ENCODE data around the gene SVIL. TPM values are rescaled to one million over a fixed set of nuclear protein-coding genes. Genes with fewer than 3 reads are reported as not detected.
A peak's percentile ranks its signal among the peaks of the same experiment; 100 is the strongest.

The SVIL gene
- total RNA-seq, 1 donor from 2014 or later: 302 TPM

DNA sequence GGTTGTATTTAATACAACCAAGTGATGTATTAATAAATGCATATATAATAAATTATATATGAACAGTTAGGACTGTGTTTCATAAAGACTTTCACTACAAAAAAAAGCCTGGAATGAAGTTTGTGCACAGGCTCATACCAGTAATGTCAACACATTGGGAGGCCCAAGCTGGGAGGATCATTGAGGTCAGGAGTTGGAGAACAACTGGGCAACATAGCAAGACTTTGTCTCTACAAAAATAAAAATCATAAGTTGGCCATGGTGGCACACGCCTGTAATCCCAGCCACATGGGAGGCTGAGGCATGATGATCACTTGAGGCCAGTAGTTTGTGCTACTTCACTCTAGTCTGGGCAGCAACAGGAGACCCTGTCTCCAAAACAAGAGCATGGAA, 15.8 kb upstream of the SVIL start:
- intact Hi-C loops (cut with micrococcal nuclease): no loop called here
- no peak for DNase-seq
- no peak for ATAC-seq

DNA sequence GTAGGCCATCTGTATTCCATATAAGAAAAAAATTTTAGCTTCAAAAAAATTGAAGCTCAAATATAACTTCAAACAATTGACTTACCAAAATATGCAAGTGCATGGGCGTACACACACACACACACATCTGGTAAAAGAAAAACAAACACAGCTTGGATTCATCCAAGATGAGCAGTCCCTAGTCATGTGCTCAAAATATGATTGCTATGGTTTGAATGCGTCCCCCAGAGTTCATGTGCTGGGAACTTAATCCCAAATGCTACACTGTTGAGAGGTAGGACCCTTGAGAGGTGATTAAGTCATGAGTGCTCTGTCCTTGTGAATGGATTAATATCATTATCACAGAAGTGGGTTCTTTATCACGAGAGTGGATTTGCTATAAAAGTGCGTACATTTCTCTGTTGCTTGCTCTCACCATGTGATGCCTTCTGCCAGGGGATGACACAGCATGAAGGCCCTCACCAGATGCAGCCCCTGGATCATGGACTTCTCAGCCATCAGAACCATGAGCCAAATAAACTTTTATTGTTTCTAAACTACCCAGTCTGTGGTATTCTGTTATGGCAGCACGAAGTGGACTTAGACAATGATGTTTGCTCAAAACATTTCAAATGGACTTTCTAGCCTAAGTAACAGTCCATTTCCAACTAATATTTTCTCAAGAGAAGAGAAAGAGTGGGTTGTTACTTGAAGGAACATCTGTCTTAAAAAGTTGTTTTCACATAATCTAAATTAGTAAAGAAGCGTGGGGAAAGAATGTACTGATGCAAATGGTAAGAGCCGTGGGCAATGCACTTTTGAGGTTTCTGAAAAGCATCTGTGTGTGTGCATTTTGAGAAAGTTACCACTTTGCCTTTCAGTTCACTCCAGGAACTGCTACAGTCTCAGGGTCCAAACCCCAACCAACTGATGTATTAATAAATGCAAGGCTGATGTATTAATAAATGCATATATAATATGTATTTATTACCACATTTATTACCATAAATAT, 15.1 kb upstream of the SVIL start:
- no peak for DNase-seq
- intact Hi-C loops (cut with micrococcal nuclease): no loop called here
- no peak for ATAC-seq

DNA sequence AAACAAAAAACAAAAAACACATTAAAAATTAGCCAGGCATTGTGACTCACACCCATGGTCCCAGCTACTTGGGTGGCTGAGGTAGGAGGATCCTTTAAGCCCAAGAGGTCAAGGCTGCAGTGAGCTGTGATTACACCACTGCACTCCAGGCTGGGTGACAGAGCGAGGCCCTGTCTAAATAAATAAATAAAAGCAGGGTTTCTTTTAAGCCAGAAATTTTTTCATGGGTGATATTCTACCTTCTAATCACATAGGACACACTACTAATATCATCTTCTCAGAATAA, 14.2 kb upstream of the SVIL start:
- ATAC-seq (peak; percentile 11), DNase-seq (no peak)
- intact Hi-C loops (cut with micrococcal nuclease): no loop called here

DNA sequence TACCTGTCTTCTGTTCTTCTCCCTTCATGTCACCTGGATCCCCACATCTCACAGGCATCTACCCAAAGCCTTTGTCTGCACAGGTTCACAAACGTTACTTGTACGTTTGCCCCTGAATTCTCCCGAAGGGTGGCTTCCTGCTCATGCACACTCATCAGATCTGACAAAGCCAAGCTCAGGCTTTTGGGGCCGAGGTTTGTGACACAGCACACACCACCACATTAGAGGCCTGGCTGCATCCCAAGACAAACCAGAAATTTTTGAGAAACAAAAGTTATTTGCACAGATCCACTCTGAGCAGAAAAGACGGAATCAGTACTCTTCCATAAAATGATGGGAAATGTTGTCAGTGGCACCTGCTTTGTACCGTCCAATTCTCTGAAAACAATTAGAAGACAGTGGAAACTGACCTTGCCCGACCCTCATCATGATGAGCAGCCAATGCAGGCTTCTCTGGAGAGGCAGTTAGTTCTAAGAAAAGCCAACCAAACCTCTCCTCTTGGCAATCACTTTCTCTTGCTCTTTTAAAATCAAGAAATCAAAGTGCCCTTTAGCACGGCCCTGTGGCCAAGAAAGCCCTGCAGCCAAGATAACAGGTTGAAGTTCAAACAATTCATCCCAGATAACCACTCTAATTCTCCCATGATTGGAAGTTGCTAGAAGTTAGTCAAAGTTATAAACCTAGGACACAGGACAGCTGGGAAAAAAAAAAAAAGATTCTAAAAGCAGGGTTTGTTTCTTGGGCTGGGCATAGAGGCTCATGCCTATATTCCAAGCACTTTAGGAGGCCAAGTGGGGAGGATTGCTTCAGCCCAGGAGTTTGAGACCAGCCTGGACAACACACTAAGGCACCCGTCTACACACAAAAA, 13.6 kb upstream of the SVIL start:
- DNase-seq: no peak
- intact Hi-C loops (cut with micrococcal nuclease): no loop called here
- ATAC-seq: peak; percentile 12

DNA sequence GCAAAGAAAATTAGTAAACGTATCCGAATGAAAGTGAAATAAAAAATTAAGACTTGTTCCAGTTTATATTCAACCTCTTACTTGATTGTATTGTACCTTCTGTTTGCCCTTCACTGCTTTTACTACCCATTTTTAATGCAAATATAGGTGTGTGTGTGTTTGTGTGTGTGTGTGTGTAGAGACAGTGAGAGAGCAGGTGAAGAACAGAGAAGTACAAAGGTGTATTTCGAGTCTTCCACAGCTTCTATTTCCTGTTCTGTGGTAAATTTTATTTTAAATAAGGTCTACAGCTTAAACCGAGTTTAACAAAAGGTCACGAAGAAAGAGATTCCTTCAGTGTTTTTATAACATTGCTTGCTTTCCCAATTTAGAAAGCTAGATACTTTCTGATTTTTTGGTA, 12.7 kb upstream of the SVIL start:
- intact Hi-C loops (cut with micrococcal nuclease): no loop called here
- no peak for ATAC-seq
- DNase-seq: no peak

DNA sequence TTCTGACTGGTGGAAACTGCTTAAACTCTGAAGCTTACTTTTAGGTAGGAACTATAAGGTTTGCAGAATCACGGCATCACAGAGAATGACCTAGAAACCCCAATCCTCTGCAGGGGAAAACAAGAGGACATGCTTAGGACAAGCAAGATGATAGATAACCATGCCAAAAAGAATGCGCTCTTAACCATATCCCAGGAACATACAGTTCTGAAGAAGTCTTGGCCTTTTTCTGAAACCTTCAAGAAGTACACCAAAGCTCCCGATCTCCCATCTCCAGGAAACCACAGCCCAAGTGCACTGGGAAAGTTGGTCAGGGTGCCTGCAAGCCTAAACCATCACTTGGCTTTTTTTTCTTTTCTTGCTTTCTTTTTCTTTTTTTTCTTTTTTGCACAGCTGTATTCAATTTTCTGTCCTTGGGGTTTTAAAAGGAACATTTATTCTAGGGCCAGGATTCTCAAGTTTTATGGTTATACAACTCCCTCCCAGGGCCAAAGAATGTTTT, 12.2 kb upstream of the SVIL start:
- intact Hi-C loops (cut with micrococcal nuclease): no loop called here
- DNase-seq: no peak
- ATAC-seq: peak; percentile 21

DNA sequence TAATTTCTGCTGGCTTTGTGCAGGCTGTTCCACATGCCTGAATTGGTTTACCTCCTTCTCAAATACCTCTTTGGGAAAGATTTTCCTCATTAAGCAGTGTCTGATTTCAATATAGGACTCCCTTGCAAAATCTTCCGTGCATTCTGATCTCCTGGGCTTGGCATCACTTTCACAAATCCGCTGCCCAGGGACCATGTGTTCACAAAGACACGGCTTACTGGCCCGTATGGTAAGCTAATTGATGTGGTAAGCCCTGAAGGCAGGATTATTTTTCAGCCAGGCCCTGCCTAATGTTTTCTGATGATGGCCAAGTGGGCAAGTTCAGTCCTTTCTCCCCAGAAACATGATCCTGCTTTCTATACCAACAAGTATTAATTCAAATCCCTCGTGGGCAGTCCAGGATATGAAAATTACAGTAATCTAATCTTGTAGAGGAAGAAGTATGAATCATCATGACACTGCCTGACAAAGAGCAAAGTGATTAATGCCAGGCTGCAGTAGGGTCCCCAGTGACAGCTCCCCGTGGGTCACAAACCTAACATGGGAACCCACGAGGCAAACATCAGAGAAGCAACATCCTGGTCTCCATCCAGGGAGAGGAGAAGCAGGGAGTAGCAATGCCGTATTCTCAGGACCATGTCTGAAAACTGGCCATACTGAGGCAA, 11.6 kb upstream of the SVIL start:
- no peak for DNase-seq
- ATAC-seq: peak; percentile 3
- intact Hi-C loops (cut with micrococcal nuclease): no loop called here

DNA sequence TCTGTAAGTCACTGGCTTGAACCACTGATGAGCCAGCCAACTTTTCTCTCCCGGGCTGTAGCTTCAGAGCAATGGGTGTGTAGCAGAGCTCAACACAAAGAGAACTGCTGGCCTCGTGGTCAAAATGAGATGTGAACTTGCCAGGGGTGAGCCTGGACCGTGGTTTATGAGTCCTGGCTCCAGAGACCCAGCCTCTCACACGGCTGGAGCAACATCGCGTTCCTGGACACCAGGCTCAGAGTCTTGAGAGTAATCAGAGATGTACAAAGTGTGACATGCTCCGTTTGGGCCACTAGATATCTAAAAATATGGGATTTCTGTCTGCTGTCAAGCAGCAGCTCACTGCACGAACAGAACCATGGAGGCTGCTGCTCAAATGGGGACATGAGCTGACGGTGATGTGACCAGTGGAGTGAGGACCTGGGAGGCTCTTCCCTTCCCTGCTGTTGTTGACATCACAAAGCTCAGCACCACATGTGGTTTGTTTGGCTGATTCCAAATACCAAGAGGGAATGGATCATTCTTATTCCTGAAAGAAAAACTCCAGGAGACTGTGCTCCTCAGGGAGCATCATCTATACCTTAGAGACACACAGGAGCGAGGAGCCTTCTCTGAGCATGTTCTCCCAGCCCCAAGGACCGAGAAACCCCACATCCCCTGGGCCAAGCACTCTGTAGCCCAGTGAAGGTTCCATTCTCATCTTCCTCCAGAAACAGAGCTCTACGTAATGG, 9.2 kb upstream of the SVIL start:
- ATAC-seq (peak; percentile 71), DNase-seq (peak; percentile 58)
- intact Hi-C loops (cut with micrococcal nuclease): no loop called here

DNA sequence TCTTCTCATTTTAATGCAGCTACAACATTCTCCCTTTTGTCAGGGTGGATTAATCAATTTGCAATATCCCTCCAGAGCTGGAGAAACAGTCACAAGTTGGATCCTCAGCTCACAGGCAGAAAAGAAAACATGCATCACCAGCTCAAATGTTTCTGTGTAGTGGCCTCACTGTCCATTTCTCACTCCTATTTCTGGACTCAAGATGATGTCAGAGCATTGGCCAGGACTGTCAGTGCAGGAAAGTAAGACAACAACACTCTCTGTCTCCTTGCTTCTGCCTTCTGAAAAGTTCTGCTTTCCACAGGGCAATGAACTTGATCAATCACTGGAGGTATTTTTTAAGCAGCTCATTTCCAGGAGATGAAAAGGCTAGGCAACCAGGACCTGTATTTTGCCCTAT, 8.2 kb upstream of the SVIL start:
- ATAC-seq (peak; percentile 83), DNase-seq (no peak)
- intact Hi-C loops (cut with micrococcal nuclease): no loop called here

DNA sequence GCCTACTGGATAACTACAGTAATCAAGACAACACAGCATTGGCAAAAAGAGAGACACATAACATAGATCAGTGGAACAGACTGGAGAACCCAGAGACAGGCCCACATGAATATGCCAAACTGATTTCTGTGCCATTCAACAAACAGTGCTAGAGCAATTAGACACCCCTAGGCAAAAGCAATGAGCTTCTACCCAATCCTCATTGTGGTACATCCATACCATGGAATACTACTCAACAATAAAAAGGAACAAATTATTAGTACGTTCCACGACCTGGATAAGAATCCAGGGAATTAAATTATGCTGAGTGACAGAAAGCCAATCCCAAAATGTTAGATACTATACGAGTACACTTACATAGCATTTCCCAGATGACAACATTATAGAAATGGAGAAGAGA, 2.8 kb upstream of the SVIL start:
- DNase-seq (no peak), ATAC-seq (no peak)
- intact Hi-C loops (cut with micrococcal nuclease): no loop called here

DNA sequence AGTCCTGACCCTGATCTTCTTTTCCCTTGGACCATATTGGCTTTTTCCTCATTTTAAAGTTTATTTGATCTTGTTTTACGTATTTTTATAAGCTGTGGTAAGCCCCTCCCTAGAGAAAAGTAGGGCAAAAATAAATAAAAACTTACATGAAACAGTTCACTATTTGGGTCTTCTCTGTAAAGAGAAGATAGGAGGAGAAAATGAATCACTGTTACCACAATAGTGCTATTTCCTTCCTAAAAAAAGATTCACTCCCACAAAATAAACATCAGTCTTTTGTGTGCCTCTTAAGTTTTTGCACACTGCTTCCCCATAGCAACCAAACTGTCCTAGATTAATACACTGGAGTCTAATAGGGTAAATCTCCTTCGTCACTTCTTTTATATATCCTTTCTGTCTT, 1.4 kb upstream of the SVIL start:
- ATAC-seq (no peak), DNase-seq (no peak)
- intact Hi-C loops (cut with micrococcal nuclease): no loop called here

DNA sequence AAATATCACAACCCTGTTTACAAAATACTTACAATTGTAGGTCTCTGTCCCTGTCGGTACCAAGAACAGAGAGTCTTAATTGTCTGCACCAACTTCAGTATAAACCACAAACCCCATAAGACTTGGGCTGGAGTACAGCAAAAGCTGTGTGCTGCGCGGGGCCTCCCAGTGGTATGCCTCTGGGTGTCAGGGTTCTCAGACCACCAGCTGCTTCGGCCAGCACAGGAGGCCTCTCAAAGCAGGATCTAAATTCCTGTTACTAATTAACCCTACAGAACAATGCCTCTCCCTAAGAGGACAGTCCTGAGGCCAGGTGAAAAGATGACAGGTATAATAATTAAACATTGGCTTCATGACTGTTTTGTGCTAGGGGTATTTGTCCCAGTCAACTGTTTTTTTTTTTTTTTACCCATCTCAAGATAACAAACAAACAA, 957 bp upstream of the SVIL start:
- intact Hi-C loops (cut with micrococcal nuclease): no loop called here
- DNase-seq: peak; percentile 44
- ATAC-seq: peak; percentile 37

DNA sequence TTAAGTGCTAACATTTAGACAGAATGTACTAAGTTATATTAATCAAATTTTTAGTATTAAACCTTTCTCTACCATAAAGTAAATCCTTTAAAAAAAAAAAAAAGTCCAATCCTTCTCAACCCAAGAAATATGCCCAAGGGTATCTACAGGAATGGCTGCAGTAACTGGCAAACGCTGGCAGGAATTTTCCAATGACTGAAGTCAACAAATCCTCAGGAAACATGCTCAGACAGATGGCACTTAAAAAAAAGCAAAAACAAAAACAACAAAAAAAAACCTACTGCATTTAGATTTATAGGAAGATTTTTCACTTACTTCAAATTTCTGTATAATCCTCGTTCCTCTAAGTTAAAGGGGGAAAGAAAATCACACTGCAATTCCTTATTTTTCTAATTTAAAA, 666 bp downstream of the SVIL start:
- DNase-seq (no peak), ATAC-seq (no peak)
- intact Hi-C loops (cut with micrococcal nuclease): no loop called here

DNA sequence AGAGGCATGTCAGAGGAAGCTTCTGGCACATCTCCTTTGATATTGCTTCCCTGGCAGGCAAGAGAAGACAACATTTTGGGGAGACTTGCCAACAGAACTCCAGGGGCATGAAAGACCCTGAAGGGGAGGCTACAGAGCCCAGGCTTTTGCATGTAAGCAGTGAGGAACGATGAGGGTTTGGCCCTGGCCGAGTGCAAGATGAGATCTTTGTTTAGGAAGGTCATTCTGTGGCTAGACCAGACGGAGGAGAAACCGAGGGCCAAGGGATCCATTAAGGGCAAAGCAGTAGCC, 3.8 kb downstream of the SVIL start:
- intact Hi-C loops (cut with micrococcal nuclease): no loop called here
- no peak for ATAC-seq
- no peak for DNase-seq

DNA sequence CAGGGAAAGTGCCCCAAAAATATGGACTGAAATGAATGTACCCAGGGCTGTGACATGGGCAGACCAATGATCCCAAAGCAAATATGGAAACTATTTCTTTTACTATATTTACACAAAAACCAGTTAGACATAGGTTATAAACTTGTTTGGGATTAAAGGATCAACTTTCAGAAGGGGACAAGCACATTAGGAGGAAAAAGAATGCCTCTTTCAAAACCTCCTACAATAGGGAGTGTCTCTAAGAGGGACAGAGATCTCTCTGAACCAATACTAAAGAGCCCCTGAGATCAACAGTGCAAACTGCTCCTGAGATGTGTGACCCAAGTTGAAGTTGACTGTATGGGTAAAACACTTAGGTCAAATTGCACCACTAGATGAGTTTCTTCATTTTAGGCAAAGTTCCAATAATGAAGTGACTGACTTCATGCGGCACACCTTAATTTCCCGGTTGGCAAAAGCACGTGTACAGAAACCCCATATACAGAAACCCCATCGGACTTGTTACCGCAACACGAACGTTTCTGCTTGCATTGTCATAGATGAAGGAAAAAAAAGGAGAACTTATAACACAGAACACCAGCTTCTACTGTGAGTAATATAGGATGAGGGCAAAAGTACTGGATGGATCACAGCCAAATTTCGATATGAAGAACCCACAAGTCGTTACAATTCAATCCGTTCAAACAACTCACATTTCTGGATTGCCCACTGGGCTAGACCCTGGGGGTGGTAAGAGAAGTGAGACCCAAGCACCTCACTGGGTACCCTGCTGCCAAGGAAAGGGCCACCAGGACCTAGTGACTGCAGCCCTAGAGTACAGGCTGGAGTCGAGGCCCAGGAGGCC, 4.3 kb downstream of the SVIL start:
- ATAC-seq (no peak), DNase-seq (no peak)
- intact Hi-C loops (cut with micrococcal nuclease): no loop called here

DNA sequence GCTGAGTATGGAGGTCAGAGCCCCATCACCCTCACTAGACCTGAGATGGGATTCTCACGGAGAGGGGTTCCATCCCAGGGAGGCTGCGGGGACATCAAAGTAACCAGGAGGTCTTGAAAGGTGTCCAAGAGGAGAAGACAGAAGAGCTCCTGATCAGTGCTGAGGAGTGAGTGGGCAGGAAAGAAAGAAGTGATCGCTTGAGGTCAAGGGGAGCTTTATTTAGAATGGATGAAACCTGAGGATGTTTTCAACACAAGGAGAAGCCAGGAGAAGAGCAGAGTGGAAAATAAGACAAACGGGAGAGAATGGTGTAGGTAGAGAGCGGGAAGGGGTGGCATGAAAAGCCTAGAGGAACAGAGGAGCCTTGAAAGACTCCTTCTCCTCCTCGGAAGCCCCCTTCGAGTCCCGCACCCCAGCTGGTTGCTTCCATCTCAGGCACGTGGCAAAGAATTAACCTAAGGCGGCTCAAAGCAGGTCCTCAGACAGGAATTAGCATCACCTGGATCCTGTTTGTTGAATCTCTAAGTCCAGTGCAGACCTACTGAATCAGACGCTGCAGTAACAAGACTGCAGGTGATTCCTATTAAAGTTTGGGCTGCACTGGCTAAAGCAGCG, 5.8 kb downstream of the SVIL start:
- intact Hi-C loops (cut with micrococcal nuclease): no loop called here
- ATAC-seq: no peak
- no peak for DNase-seq

DNA sequence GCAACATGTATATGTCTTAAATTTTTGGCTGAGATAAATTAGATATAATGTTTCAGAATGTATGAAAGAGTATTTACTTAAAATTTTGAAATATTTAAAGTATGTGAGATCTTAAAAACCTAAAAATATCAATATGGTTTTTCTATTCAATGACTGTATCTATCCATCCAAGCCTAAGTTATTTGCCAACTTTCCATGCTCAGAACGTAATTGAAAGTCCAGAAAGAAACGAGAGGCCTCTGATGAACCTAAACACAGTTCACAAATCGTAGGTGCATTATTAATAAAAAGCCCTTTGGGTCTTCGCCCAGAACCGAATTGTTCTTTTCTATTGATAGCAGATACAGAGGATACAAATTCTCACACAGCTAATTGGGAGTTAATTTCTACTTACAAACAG, 6.5 kb downstream of the SVIL start:
- no peak for ATAC-seq
- intact Hi-C loops (cut with micrococcal nuclease): no loop called here

More for the DNA sequence above, 6.5 kb downstream of the SVIL start:
- no peak for DNase-seq

Data from left ventricle myocardium superior (tissue), 1 donor.